HepG2 (cell line): Measurements from ENCODE around the gene TCTA. TPM values are rescaled to one million over a fixed set of nuclear protein-coding genes. Genes with fewer than 3 reads are reported as not detected.
A peak's percentile ranks its signal among the peaks of the same experiment; 100 is the strongest.

ENCODE experiments used
- ATF1 ChIP-seq: IDR thresholded peaks from 2 replicates; pipeline ENCODE4 v1.6.1; 2016; ENCODE audit warnings: mild to moderate bottlenecking, control low read depth
- CREBL2 ChIP-seq: sonication (generic); formaldehyde crosslinking; IDR thresholded peaks from 2 replicates; pipeline ENCODE4 v1.8.1; 2023; ENCODE audit warnings: missing genetic modification reagents, mild to moderate bottlenecking, borderline replicate concordance
- ELF3 ChIP-seq: IDR thresholded peaks from 2 replicates; pipeline ENCODE4 v1.6.1; 2016; ENCODE audit warnings: missing genetic modification reagents, missing compliant biosample characterization
- GLMP ChIP-seq: sonication (generic); formaldehyde crosslinking; IDR thresholded peaks from 2 replicates; pipeline ENCODE4 v1.9.0; 2021; ENCODE audit warnings: missing genetic modification reagents, mild to moderate bottlenecking, borderline replicate concordance
- HMG20A ChIP-seq: IDR thresholded peaks from 2 replicates; pipeline ENCODE4 v1.6.1; 2016; ENCODE audit warnings: borderline replicate concordance
- MIER3 ChIP-seq: IDR thresholded peaks from 2 replicates; pipeline ENCODE4 v1.6.1; 2016; ENCODE audit warnings: missing compliant biosample characterization, borderline replicate concordance
- SOX6 ChIP-seq, 2 experiments: fragments of 450-650 bp in 1 of 2; sonication (generic) in 1 of 2; formaldehyde crosslinking in 1 of 2; IDR thresholded peaks; 2 replicates each; pipeline versions ENCODE4 v1.4.0 to v1.6.1; 2017 to 2020; ENCODE audit warnings: antibody characterized with exemption in 1 of 2, mild to moderate bottlenecking in 1 of 2, missing genetic modification reagents in 1 of 2
- SP4 ChIP-seq: sonication (generic); formaldehyde crosslinking; IDR thresholded peaks from 2 replicates; pipeline ENCODE4 v1.8.1; 2023; ENCODE audit warnings: mild to moderate bottlenecking, missing genetic modification reagents
- TCF7 ChIP-seq: sonication (generic); IDR thresholded peaks from 2 replicates; pipeline ENCODE4 v1.6.1; 2016; ENCODE audit warnings: antibody characterized with exemption, low read depth
- ZIK1 ChIP-seq: sonication (generic); formaldehyde crosslinking; IDR thresholded peaks from 2 replicates; pipeline ENCODE4 v1.5.0; 2020; ENCODE audit warnings: mild to moderate bottlenecking, low read depth, missing genetic modification reagents, borderline replicate concordance
- ZNF335 ChIP-seq: sonication (generic); formaldehyde crosslinking; IDR thresholded peaks from 2 replicates; pipeline ENCODE4 v1.4.0; 2020; ENCODE audit warnings: missing genetic modification reagents
- ZNF564 ChIP-seq: sonication (generic); formaldehyde crosslinking; IDR thresholded peaks from 2 replicates; pipeline ENCODE4 v1.8.1; 2023; ENCODE audit warnings: mild to moderate bottlenecking, missing genetic modification reagents
- ZNF629 ChIP-seq: sonication (generic); formaldehyde crosslinking; conservative IDR thresholded peaks from 2 replicates; pipeline ENCODE4 v1.5.0; 2020; ENCODE audit warnings: missing genetic modification reagents
- ZNF660 ChIP-seq: sonication (generic); formaldehyde crosslinking; IDR thresholded peaks from 2 replicates; pipeline ENCODE4 v1.5.1; 2020; ENCODE audit warnings: mild to moderate bottlenecking, low read depth, missing genetic modification reagents, borderline replicate concordance
- ZNF768 ChIP-seq: sonication (generic); formaldehyde crosslinking; IDR thresholded peaks from 2 replicates; pipeline ENCODE4 v1.4.0; 2020; ENCODE audit warnings: missing genetic modification reagents
- ZNF770 ChIP-seq: sonication (generic); formaldehyde crosslinking; IDR thresholded peaks from 2 replicates; pipeline ENCODE4 v1.5.0; 2020; ENCODE audit warnings: mild to moderate bottlenecking, missing genetic modification reagents
- polyA plus RNA-seq, 8 experiments: library from polyadenylated mRNA; depleted of rRNA in 3 of 8; stranded (reverse) in 7 of 8; unstranded in 1 of 8; fragments of >200 nt; fragmentation: Illumina TruSeq in 4 of 8; extraction: Trizol in 4 of 8; gene quantifications; 2 replicates each; pipeline versions ENCODE4 v1.2.1 to v1.2.3, GENCODE V29; 2011 to 2016; ENCODE audit warnings: low read depth in 4 of 8, missing spikeins in 1 of 8, mixed read lengths in 1 of 8; ENCODE audit not compliant: insufficient read depth in 1 of 8
- total RNA-seq, 5 experiments: library from RNA; depleted of rRNA; stranded (reverse); fragments of >200 nt; fragmentation: Illumina TruSeq; extraction: Trizol; gene quantifications; 2 replicates each; pipeline ENCODE4 v1.2.3, GENCODE V29; 2016; ENCODE audit warnings: low read depth in 1 of 5
- TF ChIP-seq, protein P1 (sequence below): sonication (generic); formaldehyde crosslinking; IDR thresholded peaks from 2 replicates; pipeline ENCODE4 v1.4.0; 2020; ENCODE audit warnings: mild to moderate bottlenecking, missing genetic modification reagents
- TF ChIP-seq, protein P2 (sequence below): sonication (generic); formaldehyde crosslinking; IDR thresholded peaks from 2 replicates; pipeline ENCODE4 v1.8.1; 2023; ENCODE audit warnings: mild to moderate bottlenecking, missing genetic modification reagents
- TF ChIP-seq, protein P3 (sequence below): sonication (generic); formaldehyde crosslinking; IDR thresholded peaks from 2 replicates; pipeline ENCODE4 v1.4.0; 2020; ENCODE audit warnings: mild to moderate bottlenecking, missing genetic modification reagents
- TF ChIP-seq, protein P4 (sequence below): IDR thresholded peaks from 2 replicates; pipeline ENCODE4 v1.6.1; 2016; ENCODE audit warnings: missing genetic modification reagents, missing compliant biosample characterization

TCTA gene
- total and polyA plus RNA-seq, 2 of the 13 experiments (the other 11 are each of a cell fraction or from before 2014, with no cell fraction given): 8.3 to 13.2 TPM

- TF ChIP-seq, protein P1, sequence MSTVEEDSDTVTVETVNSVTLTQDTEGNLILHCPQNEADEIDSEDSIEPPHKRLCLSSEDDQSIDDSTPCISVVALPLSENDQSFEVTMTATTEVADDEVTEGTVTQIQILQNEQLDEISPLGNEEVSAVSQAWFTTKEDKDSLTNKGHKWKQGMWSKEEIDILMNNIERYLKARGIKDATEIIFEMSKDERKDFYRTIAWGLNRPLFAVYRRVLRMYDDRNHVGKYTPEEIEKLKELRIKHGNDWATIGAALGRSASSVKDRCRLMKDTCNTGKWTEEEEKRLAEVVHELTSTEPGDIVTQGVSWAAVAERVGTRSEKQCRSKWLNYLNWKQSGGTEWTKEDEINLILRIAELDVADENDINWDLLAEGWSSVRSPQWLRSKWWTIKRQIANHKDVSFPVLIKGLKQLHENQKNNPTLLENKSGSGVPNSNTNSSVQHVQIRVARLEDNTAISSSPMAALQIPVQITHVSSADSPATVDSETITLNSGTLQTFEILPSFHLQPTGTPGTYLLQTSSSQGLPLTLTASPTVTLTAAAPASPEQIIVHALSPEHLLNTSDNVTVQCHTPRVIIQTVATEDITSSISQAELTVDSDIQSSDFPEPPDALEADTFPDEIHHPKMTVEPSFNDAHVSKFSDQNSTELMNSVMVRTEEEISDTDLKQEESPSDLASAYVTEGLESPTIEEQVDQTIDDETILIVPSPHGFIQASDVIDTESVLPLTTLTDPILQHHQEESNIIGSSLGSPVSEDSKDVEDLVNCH (CRISPR knock-in tag): no peak
- TF ChIP-seq MIER3 (CRISPR knock-in tag) (peak; percentile 90; the same call in 1 of the 2 replicates), GLMP (CRISPR knock-in tag) (no peak), ATF1 (CRISPR knock-in tag) (no peak), ZNF335 (CRISPR knock-in tag) (peak; percentile 69; the same call in 1 of the 2 replicates), CREBL2 (CRISPR knock-in tag) (0 out of 2 replicates have a peak, but pooled peaks have one; percentile 1), ELF3 (CRISPR knock-in tag) (peak; percentile 53; the same call in 1 of the 2 replicates), SOX6 (IDR thresholded peaks at IDR 0.05) (no peak), SOX6 (CRISPR knock-in tag; IDR thresholded peaks at IDR 0.05) (peak; percentile 79), ZIK1 (CRISPR knock-in tag) (no peak), ZNF564 (no peak), ZNF660 (0 out of 2 replicates have a peak, but pooled peaks have one; percentile 52), ZNF770 (no peak), TCF7 (no peak), SP4 (CRISPR knock-in tag) (0 out of 2 replicates have a peak, but pooled peaks have one; percentile 16), HMG20A (CRISPR knock-in tag) (peak; percentile 42; the same call in 1 of the 2 replicates), ZNF768 (CRISPR knock-in tag) (peak; percentile 67; the same call in 1 of the 2 replicates), ZNF629 (CRISPR knock-in tag) (no peak; the same call in 1 of the 2 replicates)
- TF ChIP-seq, protein P2, sequence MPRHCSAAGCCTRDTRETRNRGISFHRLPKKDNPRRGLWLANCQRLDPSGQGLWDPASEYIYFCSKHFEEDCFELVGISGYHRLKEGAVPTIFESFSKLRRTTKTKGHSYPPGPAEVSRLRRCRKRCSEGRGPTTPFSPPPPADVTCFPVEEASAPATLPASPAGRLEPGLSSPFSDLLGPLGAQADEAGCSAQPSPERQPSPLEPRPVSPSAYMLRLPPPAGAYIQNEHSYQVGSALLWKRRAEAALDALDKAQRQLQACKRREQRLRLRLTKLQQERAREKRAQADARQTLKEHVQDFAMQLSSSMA (CRISPR knock-in tag): 0 out of 2 replicates have a peak, but pooled peaks have one; percentile 23
- TF ChIP-seq, protein P3, sequence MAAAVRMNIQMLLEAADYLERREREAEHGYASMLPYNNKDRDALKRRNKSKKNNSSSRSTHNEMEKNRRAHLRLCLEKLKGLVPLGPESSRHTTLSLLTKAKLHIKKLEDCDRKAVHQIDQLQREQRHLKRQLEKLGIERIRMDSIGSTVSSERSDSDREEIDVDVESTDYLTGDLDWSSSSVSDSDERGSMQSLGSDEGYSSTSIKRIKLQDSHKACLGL (CRISPR knock-in tag): peak; percentile 96
- TF ChIP-seq, protein P4, sequence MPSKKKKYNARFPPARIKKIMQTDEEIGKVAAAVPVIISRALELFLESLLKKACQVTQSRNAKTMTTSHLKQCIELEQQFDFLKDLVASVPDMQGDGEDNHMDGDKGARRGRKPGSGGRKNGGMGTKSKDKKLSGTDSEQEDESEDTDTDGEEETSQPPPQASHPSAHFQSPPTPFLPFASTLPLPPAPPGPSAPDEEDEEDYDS: peak; percentile 100
These were observed at the start of gene TCTA, which contains the start of gene RHOA (continued) for GRCh38 chr3:49411968-49412631.
